ENCODE data around the gene PARP8. TPM values are rescaled to one million over a fixed set of nuclear protein-coding genes. Genes with fewer than 3 reads are reported as not detected.
A peak's percentile ranks its signal among the peaks of the same experiment; 100 is the strongest.

PARP8 gene
- total RNA-seq, 3 donors from 2014 or later (not counting 1 experiment from before 2014, with no cell fraction given): 359 to 395 (median 372) TPM

- Mint-ChIP-seq H3K36me3 (no peaks in the 10 kb centered on the region), H3K4me1 (peaks cover 83 to 89% of the 10 kb centered on the region in 2 donors), H3K4me3 (peak overlapping the region; percentile 14), H3K27me3 (ENCODE audit: low read depth in 2 of 2) (no peaks in the 10 kb centered on the region), H3K9me3 (no peaks in the 10 kb centered on the region), H3K27ac (peak overlapping the region; percentile 84 to 89)
- intact Hi-C loops (cut with micrococcal nuclease): no loop called here
- DNase-seq: no peak
- no peak overlapping the region for H3K4me3 ChIP-seq (ENCODE audit: low read length)
- H3K4me1 ChIP-seq (ENCODE audit: control insufficient read depth, insufficient read depth, low read length): peaks cover 29% of the 10 kb centered on the region
- no peaks in the 10 kb centered on the region for H3K27me3 ChIP-seq (ENCODE audit: control insufficient read depth, insufficient read depth, low read length)
- 96% methylated on average over 2 of the region's 2 CpGs for WGBS (ENCODE audit: insufficient coverage)
- peaks cover 2% of the 10 kb centered on the region for H3K36me3 ChIP-seq (ENCODE audit: control insufficient read depth, insufficient read depth, low read length)
- no peak for ATAC-seq
- no peak for TF ChIP-seq CTCF (IDR thresholded peaks at IDR 0.05)
- no peaks in the 10 kb centered on the region for H3K9me3 ChIP-seq (ENCODE audit: control insufficient read depth, insufficient read depth, low read length)
- H3K27ac ChIP-seq (ENCODE audit: low read length): no peak overlapping the region
Measured at GRCh38 chr5:50716134-50716533, 49.7 kb downstream of the PARP8 start.

DNA sequence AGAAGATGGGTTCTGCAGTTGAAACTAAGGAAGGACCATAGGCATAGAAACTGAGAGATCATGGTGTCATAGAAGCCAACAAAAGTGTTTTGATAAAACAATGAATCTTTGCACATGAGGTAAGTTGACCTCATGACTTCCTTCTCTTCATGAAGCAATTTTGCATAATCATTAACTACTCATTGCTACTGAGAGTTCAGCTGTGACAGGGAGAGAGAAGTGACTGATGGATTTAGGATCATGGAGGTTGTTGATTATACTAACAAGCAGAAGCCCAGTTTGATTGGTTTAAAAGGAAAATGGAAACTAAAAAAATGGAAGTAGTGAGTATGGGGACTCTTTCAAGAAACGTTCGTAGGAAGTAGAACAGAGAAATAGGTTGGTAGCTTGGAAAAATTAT lies 51.2 kb downstream of the PARP8 start:
- intact Hi-C loops (cut with micrococcal nuclease): no loop called here
- H3K4me3 Mint-ChIP-seq: peak overlapping the region; percentile 56
- H3K27me3 Mint-ChIP-seq (ENCODE audit: low read depth in 2 of 2): no peaks in the 10 kb centered on the region
- H3K4me3 ChIP-seq (ENCODE audit: low read length): no peak overlapping the region
- DNase-seq (no peak), ATAC-seq (no peak)
- H3K9me3 Mint-ChIP-seq: no peaks in the 10 kb centered on the region
- no peak overlapping the region for H3K27ac ChIP-seq (ENCODE audit: low read length)
- no peaks in the 10 kb centered on the region for H3K36me3 Mint-ChIP-seq
- H3K4me1 ChIP-seq (ENCODE audit: control insufficient read depth, insufficient read depth, low read length): peaks cover 26% of the 10 kb centered on the region
- WGBS (ENCODE audit: insufficient coverage): 76% methylated on average over 2 of the region's 2 CpGs
- TF ChIP-seq CTCF (IDR thresholded peaks at IDR 0.05): no peak
- no peaks in the 10 kb centered on the region for H3K9me3 ChIP-seq (ENCODE audit: control insufficient read depth, insufficient read depth, low read length)
- peak overlapping the region; percentile 84 to 89 for H3K27ac Mint-ChIP-seq
- no peaks in the 10 kb centered on the region for H3K27me3 ChIP-seq (ENCODE audit: control insufficient read depth, insufficient read depth, low read length)
- peaks cover 2% of the 10 kb centered on the region for H3K36me3 ChIP-seq (ENCODE audit: control insufficient read depth, insufficient read depth, low read length)
- H3K4me1 Mint-ChIP-seq: peaks cover 85 to 89% of the 10 kb centered on the region in 2 donors

DNA sequence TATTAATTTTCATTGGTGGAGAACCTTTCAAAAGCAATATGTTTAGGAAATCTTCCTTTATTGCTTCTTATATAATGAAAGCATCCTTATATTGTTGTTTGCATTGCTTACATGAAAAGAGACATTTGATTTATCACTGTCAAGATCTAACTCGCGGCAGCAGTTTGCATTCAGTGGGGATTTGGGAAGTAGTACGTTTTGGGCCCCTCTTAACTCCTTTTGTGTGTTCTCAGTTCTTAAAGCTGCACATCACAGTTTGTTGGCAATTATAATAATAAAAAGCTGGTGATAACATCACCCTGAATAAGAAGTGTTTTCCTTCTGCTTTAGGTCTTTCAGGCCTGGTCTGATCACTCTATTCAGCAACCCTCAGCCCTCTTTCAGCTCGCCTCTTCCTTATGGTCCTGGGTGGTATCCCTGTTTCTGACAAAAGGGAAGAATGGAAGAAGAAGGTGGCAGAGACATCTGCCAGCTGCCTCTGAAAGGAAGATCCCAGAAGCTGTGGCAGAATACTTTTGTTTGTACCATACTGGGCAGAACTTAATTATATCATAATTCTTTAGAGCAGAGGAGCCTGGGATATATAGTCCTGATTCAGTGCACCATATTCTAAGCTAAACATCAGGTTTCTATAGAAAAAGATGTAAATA lies 53.7 kb downstream of the PARP8 start:
- Histone ChIP-seq H3K27me3 (ENCODE audit: control insufficient read depth, insufficient read depth, low read length) (no peaks in the 10 kb centered on the region), H3K4me3 (ENCODE audit: low read length) (no peak overlapping the region), H3K27ac (ENCODE audit: low read length) (no peak overlapping the region), H3K4me1 (ENCODE audit: control insufficient read depth, insufficient read depth, low read length) (peaks cover 13% of the 10 kb centered on the region), H3K9me3 (ENCODE audit: control insufficient read depth, insufficient read depth, low read length) (no peaks in the 10 kb centered on the region), H3K36me3 (ENCODE audit: control insufficient read depth, insufficient read depth, low read length) (peaks cover 2% of the 10 kb centered on the region)
- no peaks in the 10 kb centered on the region for H3K36me3 Mint-ChIP-seq
- intact Hi-C loops (cut with micrococcal nuclease): no loop called here
- peaks cover 76 to 79% of the 10 kb centered on the region in 2 donors for H3K4me1 Mint-ChIP-seq
- H3K27me3 Mint-ChIP-seq (ENCODE audit: low read depth in 2 of 2): no peaks in the 10 kb centered on the region
- no peak for TF ChIP-seq CTCF (IDR thresholded peaks at IDR 0.05)
- peak overlapping the region; percentile 26 to 85 for H3K27ac Mint-ChIP-seq
- no peaks in the 10 kb centered on the region for H3K9me3 Mint-ChIP-seq
- WGBS (ENCODE audit: insufficient coverage): 61% methylated on average over 3 of the region's 4 CpGs
- no peak for ATAC-seq
- H3K4me3 Mint-ChIP-seq: peak overlapping the region; percentile 47
- DNase-seq: no peak

DNA sequence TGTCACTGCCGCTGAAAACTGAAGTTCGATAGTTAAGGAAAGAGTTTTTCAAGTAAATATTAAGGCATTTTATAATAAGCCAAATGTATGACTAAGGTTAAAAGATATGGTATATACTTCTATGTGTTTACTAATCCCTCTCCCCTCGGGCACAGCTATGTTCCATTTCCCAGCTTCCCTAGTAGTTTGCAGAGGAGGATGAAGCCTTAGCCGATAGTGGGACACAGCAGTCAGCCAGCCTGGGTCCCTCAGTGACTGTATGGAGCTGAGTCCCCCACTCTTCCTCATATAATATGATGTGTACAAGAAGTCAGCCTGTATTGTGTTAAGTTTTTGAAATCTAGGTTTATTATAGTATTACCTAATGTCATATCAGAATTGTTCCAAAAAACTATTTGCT lies 55.8 kb downstream of the PARP8 start:
- no peaks in the 10 kb centered on the region for H3K36me3 Mint-ChIP-seq
- 100% methylated on average over 1 of the region's 4 CpGs for whole genome bisulfite sequencing (ENCODE audit: insufficient coverage)
- H3K27me3 Mint-ChIP-seq (ENCODE audit: low read depth in 2 of 2): no peaks in the 10 kb centered on the region
- peak overlapping the region; percentile 82 to 85 for H3K27ac Mint-ChIP-seq
- H3K27ac ChIP-seq (ENCODE audit: low read length): no peak overlapping the region
- H3K27me3 ChIP-seq (ENCODE audit: control insufficient read depth, insufficient read depth, low read length): no peaks in the 10 kb centered on the region
- TF ChIP-seq CTCF (IDR thresholded peaks at IDR 0.05): no peak
- H3K4me3 ChIP-seq (ENCODE audit: low read length): no peak overlapping the region
- H3K4me3 Mint-ChIP-seq: peak overlapping the region; percentile 57
- H3K9me3 ChIP-seq (ENCODE audit: control insufficient read depth, insufficient read depth, low read length): no peaks in the 10 kb centered on the region
- no peak for ATAC-seq
- H3K4me1 ChIP-seq (ENCODE audit: control insufficient read depth, insufficient read depth, low read length): peaks cover 18% of the 10 kb centered on the region
- intact Hi-C loops (cut with micrococcal nuclease): no loop called here
- no peaks in the 10 kb centered on the region for H3K36me3 ChIP-seq (ENCODE audit: control insufficient read depth, insufficient read depth, low read length)
- H3K9me3 Mint-ChIP-seq: no peaks in the 10 kb centered on the region
- no peak for DNase-seq
- peaks cover 78 to 81% of the 10 kb centered on the region in 2 donors for H3K4me1 Mint-ChIP-seq

All from natural killer cell (primary cell).